ENCODE results near the gene CDK6.

DNA sequence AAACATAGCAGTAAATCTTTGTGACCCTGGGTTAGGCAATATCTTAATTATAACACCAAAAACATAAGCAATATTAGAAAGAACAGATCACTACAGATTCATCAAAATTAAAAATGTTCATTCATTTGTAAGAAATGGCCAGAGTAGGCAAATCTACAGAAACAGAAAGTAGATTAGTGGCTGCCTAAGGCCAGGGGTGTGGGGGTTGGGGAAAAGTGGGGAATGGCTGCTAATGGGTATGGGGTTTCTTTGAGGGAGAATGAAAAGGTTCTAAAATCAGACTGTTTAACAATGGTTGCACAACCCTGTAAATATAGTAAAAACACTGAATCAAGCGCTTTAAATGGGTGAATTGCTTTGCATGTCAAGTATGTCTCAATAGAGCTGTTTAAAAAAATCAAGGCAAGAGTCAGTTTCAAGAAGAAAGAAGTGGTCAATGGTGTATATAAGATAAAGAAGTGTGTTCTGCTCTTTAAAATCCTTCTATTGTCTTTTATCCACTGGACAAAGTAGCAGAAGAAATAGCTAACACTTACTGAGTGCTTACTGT is 42.6 kb downstream of the CDK6 start:
- TF ChIP-seq, protein P1, sequence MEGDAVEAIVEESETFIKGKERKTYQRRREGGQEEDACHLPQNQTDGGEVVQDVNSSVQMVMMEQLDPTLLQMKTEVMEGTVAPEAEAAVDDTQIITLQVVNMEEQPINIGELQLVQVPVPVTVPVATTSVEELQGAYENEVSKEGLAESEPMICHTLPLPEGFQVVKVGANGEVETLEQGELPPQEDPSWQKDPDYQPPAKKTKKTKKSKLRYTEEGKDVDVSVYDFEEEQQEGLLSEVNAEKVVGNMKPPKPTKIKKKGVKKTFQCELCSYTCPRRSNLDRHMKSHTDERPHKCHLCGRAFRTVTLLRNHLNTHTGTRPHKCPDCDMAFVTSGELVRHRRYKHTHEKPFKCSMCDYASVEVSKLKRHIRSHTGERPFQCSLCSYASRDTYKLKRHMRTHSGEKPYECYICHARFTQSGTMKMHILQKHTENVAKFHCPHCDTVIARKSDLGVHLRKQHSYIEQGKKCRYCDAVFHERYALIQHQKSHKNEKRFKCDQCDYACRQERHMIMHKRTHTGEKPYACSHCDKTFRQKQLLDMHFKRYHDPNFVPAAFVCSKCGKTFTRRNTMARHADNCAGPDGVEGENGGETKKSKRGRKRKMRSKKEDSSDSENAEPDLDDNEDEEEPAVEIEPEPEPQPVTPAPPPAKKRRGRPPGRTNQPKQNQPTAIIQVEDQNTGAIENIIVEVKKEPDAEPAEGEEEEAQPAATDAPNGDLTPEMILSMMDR (IDR thresholded peaks at IDR 0.05; ENCODE audit: low read length) = no peak
- no peak for TF ChIP-seq EZH2 (IDR thresholded peaks at IDR 0.05; ENCODE audit: borderline replicate concordance, low read length)

Data from OCI-LY1 (cell line).